Liver (tissue), 9 donors: ENCODE measurements around the gene KCNQ1. TPM values are rescaled to one million over a fixed set of nuclear protein-coding genes. Genes with fewer than 3 reads are reported as not detected.

Experiments used
- DNase-seq: peaks from one replicate; pipeline ENCODE4 v3.0.0-alpha.2; 2017; ENCODE audit warnings: low spot score
- H3K27ac ChIP-seq, 2 donors: one replicate each; pipeline ENCODE4 v1.7.0; 2013; ENCODE audit warnings: inconsistent platforms in 2 of 2, low read length in 2 of 2, control low read depth in 1 of 2, low read depth in 1 of 2, mild to moderate bottlenecking in 1 of 2
- H3K27me3 ChIP-seq, 4 donors: one replicate each; pipeline versions ENCODE4 v1.6.1 to v1.7.0; 2013; ENCODE audit warnings: low read length in 3 of 4, inconsistent platforms in 1 of 4, mild to moderate bottlenecking in 1 of 4, moderate library complexity in 1 of 4; ENCODE audit not compliant: control insufficient read depth in 4 of 4, insufficient read depth in 4 of 4
- H3K36me3 ChIP-seq, 4 donors: one replicate each; pipeline versions ENCODE4 v1.6.1 to v1.7.0; 2013; ENCODE audit warnings: low read length in 3 of 4, mild to moderate bottlenecking in 3 of 4, low read depth in 1 of 4, moderate library complexity in 1 of 4; ENCODE audit not compliant: control insufficient read depth in 4 of 4, insufficient read depth in 3 of 4
- H3K4me1 ChIP-seq, 4 donors: one replicate each; pipeline versions ENCODE4 v1.6.1 to v1.7.0; 2013; ENCODE audit warnings: low read length in 3 of 4, mild to moderate bottlenecking in 3 of 4, moderate library complexity in 1 of 4; ENCODE audit not compliant: control insufficient read depth in 4 of 4, insufficient read depth in 4 of 4
- H3K4me3 ChIP-seq, 3 donors: one replicate each; pipeline versions ENCODE4 v1.6.1 to v1.7.0; 2013; ENCODE audit warnings: low read length in 3 of 3, control low read depth in 1 of 3, low read depth in 1 of 3, mild to moderate bottlenecking in 1 of 3
- H3K9ac ChIP-seq, 2 donors: one replicate each; pipeline ENCODE4 v1.7.0; 2013; ENCODE audit warnings: low read length in 2 of 2, mild to moderate bottlenecking in 2 of 2, moderate library complexity in 2 of 2, control low read depth in 1 of 2, low read depth in 1 of 2
- H3K9me3 ChIP-seq, 4 donors: one replicate each; pipeline versions ENCODE4 v1.6.1 to v1.7.0; 2013; ENCODE audit warnings: low read length in 3 of 4; ENCODE audit not compliant: control insufficient read depth in 4 of 4
- ATF3 ChIP-seq: IDR thresholded peaks from 2 replicates; pipeline ENCODE4 v1.6.1; 2016; ENCODE audit warnings: antibody characterized with exemption
- CTCF ChIP-seq: fragments of 150-350 bp; IDR thresholded peaks from 2 replicates; pipeline ENCODE4 v1.5.1; 2017; ENCODE audit warnings: improper control_type of control experiment, low read depth, low read length; ENCODE audit not compliant: missing input control
- EGR1 ChIP-seq, 2 donors: IDR thresholded peaks; 2 replicates each; pipeline ENCODE4 v1.6.1; 2016 to 2018; ENCODE audit warnings: antibody characterized with exemption in 2 of 2, low read depth in 2 of 2
- FOXA1 ChIP-seq: IDR thresholded peaks from 2 replicates; pipeline ENCODE4 v1.6.1; 2016; ENCODE audit warnings: antibody characterized with exemption
- FOXA2 ChIP-seq: IDR thresholded peaks from 2 replicates; pipeline ENCODE4 v1.6.1; 2016; ENCODE audit warnings: antibody characterized with exemption
- GABPA ChIP-seq, 2 donors: IDR thresholded peaks in 1 of 2; conservative IDR thresholded peaks in 1 of 2; 2 replicates each; pipeline ENCODE4 v1.6.1; 2016; ENCODE audit warnings: antibody characterized with exemption in 2 of 2, mild to moderate bottlenecking in 1 of 2, moderate library complexity in 1 of 2
- HNF4A ChIP-seq, 2 donors: conservative IDR thresholded peaks; 2 replicates each; pipeline ENCODE4 v1.6.1; 2016; ENCODE audit warnings: antibody characterized with exemption in 2 of 2, mild to moderate bottlenecking in 2 of 2
- HNF4G ChIP-seq: IDR thresholded peaks from 2 replicates; pipeline ENCODE4 v1.6.1; 2016; ENCODE audit warnings: antibody characterized with exemption
- JUND ChIP-seq, 2 donors: IDR thresholded peaks; 2 replicates each; pipeline ENCODE4 v1.6.1; 2016; ENCODE audit warnings: antibody characterized with exemption in 2 of 2
- MAX ChIP-seq: IDR thresholded peaks from 2 replicates; pipeline ENCODE4 v1.6.1; 2016; ENCODE audit warnings: antibody characterized with exemption
- NR2F2 ChIP-seq: IDR thresholded peaks from 2 replicates; pipeline ENCODE4 v1.6.1; 2016; ENCODE audit warnings: antibody characterized with exemption
- RAD21 ChIP-seq, 2 donors: IDR thresholded peaks; 2 replicates each; pipeline ENCODE4 v1.6.1; 2016; ENCODE audit warnings: antibody characterized with exemption in 2 of 2, mild to moderate bottlenecking in 2 of 2
- REST ChIP-seq: IDR thresholded peaks from 2 replicates; pipeline ENCODE4 v1.6.1; 2016; ENCODE audit warnings: antibody characterized with exemption, mild to moderate bottlenecking
- RXRA ChIP-seq, 2 donors: IDR thresholded peaks; 2 replicates each; pipeline ENCODE4 v1.6.1; 2017 to 2018; ENCODE audit warnings: antibody characterized with exemption in 2 of 2, mild to moderate bottlenecking in 1 of 2
- SP1 ChIP-seq: IDR thresholded peaks from 2 replicates; pipeline ENCODE4 v1.6.1; 2018; ENCODE audit warnings: antibody characterized with exemption, mild to moderate bottlenecking
- TAF1 ChIP-seq: conservative IDR thresholded peaks from 2 replicates; pipeline ENCODE4 v1.6.1; 2016; ENCODE audit warnings: antibody characterized with exemption, mild to moderate bottlenecking
- YY1 ChIP-seq: IDR thresholded peaks from 2 replicates; pipeline ENCODE4 v1.6.1; 2016; ENCODE audit warnings: antibody characterized with exemption, mild to moderate bottlenecking
- ZBTB33 ChIP-seq: IDR thresholded peaks from 2 replicates; pipeline ENCODE4 v1.6.1; 2016; ENCODE audit warnings: antibody characterized with exemption
- WGBS: extraction: QIAGEN DNeasy Blood & Tissue Kit; methylation state at CpG from one replicate; pipeline ENCODE4 v1.1.7; 2013; 5-methylcytosine and 5-hydroxymethylcytosine counted together
- polyA plus RNA-seq, 2 donors: library from polyadenylated mRNA; stranded (reverse) in 1 of 2; unstranded in 1 of 2; fragments of 200-250 nt in 1 of 2; fragments of >200 nt in 1 of 2; fragmentation: Nextera tagmentation in 1 of 2; extraction: Ambion mirVana in 1 of 2; gene quantifications; one replicate each; pipeline versions ENCODE4 v1.2.1 to v1.2.3, GENCODE V29; 2013 to 2015
- total RNA-seq, 2 donors: library from RNA; depleted of rRNA; stranded (reverse); fragments of >200 nt; gene quantifications; one replicate each; pipeline ENCODE4 v1.2.3, GENCODE V29; 2014
- donor health status: healthy.
- donor health status: healthy.
- donor health status: healthy.
- donor health status: healthy.
- donor health status: healthy.

KCNQ1 gene
- total and polyA plus RNA-seq, 4 donors, result 0.31 to 2.2 (median 1.5) TPM

- 92% methylated on average over 16 of the region's 16 CpGs for WGBS
- no peaks in the 10 kb centered on the region for H3K36me3 ChIP-seq
- no peaks in the 10 kb centered on the region for H3K27me3 ChIP-seq
- no peak overlapping the region for H3K9ac ChIP-seq
- peaks cover 0 to 16% (median 0%) of the 10 kb centered on the region in 4 donors for H3K4me1 ChIP-seq
- H3K4me3 ChIP-seq, result no peak overlapping the region
- TF ChIP-seq NR2F2 (no peak), RXRA (IDR thresholded peaks at IDR 0.05) (no peak), FOXA1 (no peak), ZBTB33 (no peak), HNF4G (no peak), GABPA (IDR thresholded peaks at IDR 0.05 in 1 of 2, conservative IDR thresholded peaks at IDR 0.05 in 1 of 2) (no peak), SP1 (no peak), HNF4A (conservative IDR thresholded peaks at IDR 0.05) (no peak), EGR1 (IDR thresholded peaks at IDR 0.05; ENCODE audit: low read depth in 2 of 2) (no peak), JUND (IDR thresholded peaks at IDR 0.05) (no peak), MAX (no peak), ATF3 (no peak)
- DNase-seq, result no peak
- no peak overlapping the region for H3K27ac ChIP-seq
- no peaks in the 10 kb centered on the region for H3K9me3 ChIP-seq
Measured at GRCh38 chr11:2554338-2555207, 109.8 kb downstream of the KCNQ1 start.

GRCh38 chr11:2555336-2555735 is 110.5 kb downstream of the KCNQ1 start:
- no peak for TF ChIP-seq HNF4G
- TF ChIP-seq TAF1, result no peak
- no peak for TF ChIP-seq EGR1 (IDR thresholded peaks at IDR 0.05; ENCODE audit: low read depth in 2 of 2)
- TF ChIP-seq CTCF, result no peak
- no peak for TF ChIP-seq ZBTB33
- TF ChIP-seq FOXA2, result no peak
- no peak for TF ChIP-seq REST
- no peak for TF ChIP-seq FOXA1
- TF ChIP-seq JUND (IDR thresholded peaks at IDR 0.05), result no peak
- TF ChIP-seq RAD21 (IDR thresholded peaks at IDR 0.05), result no peak
- no peak for TF ChIP-seq HNF4A (conservative IDR thresholded peaks at IDR 0.05)
- TF ChIP-seq SP1, result no peak
- TF ChIP-seq YY1, result no peak
- TF ChIP-seq ATF3, result no peak
- no peak for TF ChIP-seq NR2F2
- TF ChIP-seq MAX, result no peak
- no peak for TF ChIP-seq RXRA (IDR thresholded peaks at IDR 0.05)

More at GRCh38 chr11:2555336-2555735, 110.5 kb downstream of the KCNQ1 start:
- H3K4me3 ChIP-seq, result no peak overlapping the region
- H3K27ac ChIP-seq, result no peak overlapping the region
- peaks cover 0 to 14% (median 0%) of the 10 kb centered on the region in 4 donors for H3K4me1 ChIP-seq
- WGBS, result 98% methylated on average over 11 of the region's 11 CpGs
- no peak for DNase-seq
- no peak overlapping the region for H3K9ac ChIP-seq
- H3K27me3 ChIP-seq, result no peaks in the 10 kb centered on the region
- H3K9me3 ChIP-seq, result no peaks in the 10 kb centered on the region
- H3K36me3 ChIP-seq, result no peaks in the 10 kb centered on the region
